Testis (tissue), 3 donors: ENCODE measurements around the gene C11orf54. TPM values are rescaled to one million over a fixed set of nuclear protein-coding genes. Genes with fewer than 3 reads are reported as not detected.
"Not testable (repeated sequence)": the region's sequence is repeated elsewhere in the genome, so short reads cannot be mapped to it uniquely, and the experiment has no call there.

Experiments
- DNase-seq: peaks from one replicate; pipeline ENCODE4 v3.0.0-alpha.2; 2019
- H3K27ac ChIP-seq, 2 donors: fragments of 200-600 bp; sonication (generic); one replicate each; pipeline ENCODE4 v1.5.1; 2019
- H3K27me3 ChIP-seq: fragments of 200-600 bp; sonication (generic); one replicate; pipeline ENCODE4 v1.5.1; 2019
- H3K36me3 ChIP-seq: fragments of 200-600 bp; sonication (generic); one replicate; pipeline ENCODE4 v1.5.1; 2017; ENCODE audit warnings: low read depth; ENCODE audit errors: missing control alignments
- H3K4me1 ChIP-seq: fragments of 200-600 bp; sonication (generic); one replicate; pipeline ENCODE4 v1.5.1; 2019
- H3K4me3 ChIP-seq, 2 donors: fragments of 200-600 bp; sonication (generic); one replicate each; pipeline ENCODE4 v1.5.1; 2017 to 2019
- H3K9me3 ChIP-seq: fragments of 200-600 bp; sonication (generic); one replicate; pipeline ENCODE4 v1.5.1; 2017
- CTCF ChIP-seq, 3 experiments: fragments of 450-650 bp in 2 of 3; fragments of 200-600 bp in 1 of 3; sonication (generic) in 1 of 3; IDR thresholded peaks; one replicate each; pipeline ENCODE4 v1.5.1; 2016 to 2019; ENCODE audit warnings: antibody characterized with exemption in 3 of 3, mild to moderate bottlenecking in 2 of 3, moderate library complexity in 1 of 3
- POLR2A ChIP-seq: fragments of 450-650 bp; IDR thresholded peaks from one replicate; pipeline ENCODE4 v1.6.1; 2017; ENCODE audit warnings: antibody characterized with exemption, mild to moderate bottlenecking, moderate library complexity
- WGBS, 2 donors: methylation state at CpG; one replicate each; pipeline ENCODE4 v1.1.5; 2018; 5-methylcytosine and 5-hydroxymethylcytosine counted together
- intact Hi-C: fragments of 100-400 bp; cut with DNase I; formaldehyde crosslinking; loops from one replicate; pipeline ENCODE4 v1.15.1; 2023; ENCODE audit warnings: low total_unique reads
- polyA plus RNA-seq: library from polyadenylated mRNA; stranded (reverse); fragments of 350-450 nt; fragmentation: Illumina TruSeq; extraction: RNeasy Lipid Tissue Mini Kit (QIAGEN cat#74804); gene quantifications from one replicate; pipeline ENCODE4 v1.2.3, GENCODE V29; 2014; ENCODE audit warnings: low read depth, low replicate concordance; ENCODE audit not compliant: insufficient read depth
- total RNA-seq, 2 donors: library from RNA; depleted of rRNA; stranded (reverse); fragments of >200 nt; gene quantifications; one replicate each; pipeline ENCODE4 v1.2.3, GENCODE V29; 2016

Gene C11orf54
- total and polyA plus RNA-seq, 3 donors from 2014 or later = 28.5 to 49.5 (median 32.6) TPM

- Histone ChIP-seq H3K4me3 (peak overlapping the region; percentile 77 to 92), H3K27ac (peak overlapping the region; percentile 79 to 96), H3K4me1 (peaks cover 18% of the 10 kb centered on the region), H3K36me3 (no peaks in the 10 kb centered on the region), H3K27me3 (no peaks in the 10 kb centered on the region), H3K9me3 (no peaks in the 10 kb centered on the region)
- intact Hi-C loops = no loop called here
- peak; percentile 70 for DNase-seq
- no peak for TF ChIP-seq CTCF (IDR thresholded peaks at IDR 0.05)
- TF ChIP-seq POLR2A = no peak
- 0 to 1% methylated on average over 20 of the region's 20 CpGs for WGBS, 2 donors
These were observed 760 bp upstream of the C11orf54 start for GRCh38 chr11:93740730-93741093.

DNA sequence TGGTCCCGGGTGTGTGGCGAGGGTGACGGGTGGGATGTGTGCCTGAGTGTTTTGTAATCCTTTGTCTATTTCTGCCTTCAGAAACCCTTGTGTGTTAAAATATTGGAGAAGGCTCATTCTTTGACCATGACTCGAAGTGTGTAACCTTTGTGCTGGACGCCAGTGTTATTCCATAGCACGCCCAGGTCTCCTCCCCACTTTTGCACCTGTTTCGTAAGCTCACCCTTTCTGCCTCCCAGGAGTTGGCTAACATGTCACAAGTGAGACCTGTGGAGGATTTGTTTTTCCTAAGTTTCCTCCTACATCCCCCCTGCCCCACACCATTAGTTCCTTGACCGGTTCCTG is 382 bp downstream of the C11orf54 start:
- Histone ChIP-seq H3K36me3 (no peaks in the 10 kb centered on the region), H3K27me3 (no peaks in the 10 kb centered on the region), H3K4me1 (peaks cover 25% of the 10 kb centered on the region), H3K9me3 (no peaks in the 10 kb centered on the region), H3K4me3 (peak overlapping the region; percentile 77 to 92), H3K27ac (peak overlapping the region; percentile 79 to 96)
- WGBS, 2 donors = 1% methylated on average over 8 of the region's 8 CpGs
- intact Hi-C loops = no loop called here
- no peak for DNase-seq
- TF ChIP-seq POLR2A (no peak), CTCF (IDR thresholded peaks at IDR 0.05) (no peak)

GRCh38 chr11:93743291-93743690 is 1.8 kb downstream of the C11orf54 start:
- no peaks in the 10 kb centered on the region for H3K9me3 ChIP-seq
- no peaks in the 10 kb centered on the region for H3K27me3 ChIP-seq
- H3K36me3 ChIP-seq = no peaks in the 10 kb centered on the region
- DNase-seq = no peak
- peaks cover 28% of the 10 kb centered on the region for H3K4me1 ChIP-seq
- WGBS, 2 donors = 63 to 65% methylated on average over 5 to 22 of the region's 23 CpGs
- H3K4me3 ChIP-seq = peak overlapping the region in 1 of 2 donors; percentile 77
- TF ChIP-seq CTCF (IDR thresholded peaks at IDR 0.05) (no peak), POLR2A (no peak)
- H3K27ac ChIP-seq = peak overlapping the region in 1 of 2 donors; percentile 96
- intact Hi-C loops = no loop called here

- 33 to 52% methylated on average over 7 of the region's 7 CpGs for WGBS, 2 donors
- Histone ChIP-seq H3K4me3 (no peak overlapping the region), H3K27ac (peak overlapping the region; percentile 76 to 96), H3K4me1 (peaks cover 28% of the 10 kb centered on the region), H3K36me3 (no peaks in the 10 kb centered on the region), H3K27me3 (no peaks in the 10 kb centered on the region), H3K9me3 (no peaks in the 10 kb centered on the region)
- TF ChIP-seq POLR2A (no peak), CTCF (IDR thresholded peaks at IDR 0.05) (no peak)
- intact Hi-C loops = no loop called here
- no peak for DNase-seq
These were observed 3.2 kb downstream of the C11orf54 start for GRCh38 chr11:93744669-93745004.

- intact Hi-C loops = not testable (repeated sequence)
These were observed 3.7 kb downstream of the C11orf54 start for GRCh38 chr11:93745005-93745755.

More at GRCh38 chr11:93745005-93745755, 3.7 kb downstream of the C11orf54 start:
- H3K4me3 ChIP-seq, H3K9me3 ChIP-seq, H3K27me3 ChIP-seq, H3K36me3 ChIP-seq: not testable (repeated sequence)
- peak; percentile 58 for DNase-seq
- 28 to 42% methylated on average over 12 of the region's 12 CpGs for WGBS, 2 donors
- Histone ChIP-seq H3K4me1 (peaks cover 25% of the 10 kb centered on the region), H3K27ac (peak overlapping the region; percentile 76 to 96)
